SK-N-SH treated with all-trans-retinoic acid at 6 μM for 48 hours (cell line): ENCODE measurements around the gene STARD5.

Source experiments
- ARNTL ChIP-seq: fragments of 450-650 bp; formaldehyde crosslinking; IDR thresholded peaks from 2 replicates; pipeline ENCODE4 v1.5.0; 2020; ENCODE audit warnings: low read depth, mild to moderate bottlenecking, moderate library complexity, borderline replicate concordance
- PATZ1 ChIP-seq: fragments of 250-450 bp; sonication (Bioruptor Pico); IDR thresholded peaks from 2 replicates; pipeline ENCODE4 v1.8.0; 2020; ENCODE audit warnings: mild to moderate bottlenecking, moderate library complexity, borderline replicate concordance
- POU6F1 ChIP-seq: fragments of 250-450 bp; sonication (Bioruptor Pico); IDR thresholded peaks from 2 replicates; pipeline ENCODE4 v1.8.0; 2021; ENCODE audit warnings: low read depth, mild to moderate bottlenecking, moderate library complexity, borderline replicate concordance
- TSHZ2 ChIP-seq: fragments of 250-450 bp; sonication (Bioruptor Pico); IDR thresholded peaks from 2 replicates; pipeline ENCODE4 v1.5.0; 2020; ENCODE audit warnings: mild to moderate bottlenecking, moderate library complexity
- ZFP3 ChIP-seq: fragments of 250-450 bp; sonication (Bioruptor Pico); IDR thresholded peaks from 2 replicates; pipeline ENCODE4 v1.5.0; 2020; ENCODE audit warnings: mild to moderate bottlenecking, moderate library complexity
- ZFP30 ChIP-seq: fragments of 450-650 bp; formaldehyde crosslinking; IDR thresholded peaks from 2 replicates; pipeline ENCODE4 v1.5.0; 2022; ENCODE audit warnings: mild to moderate bottlenecking, moderate library complexity
- ZNF8 ChIP-seq: fragments of 450-650 bp; formaldehyde crosslinking; IDR thresholded peaks from 2 replicates; pipeline ENCODE4 v1.5.0; 2020; ENCODE audit warnings: mild to moderate bottlenecking, moderate library complexity

- no peak for TF ChIP-seq TSHZ2 (CRISPR knock-in tag)
- TF ChIP-seq ZFP30 (CRISPR knock-in tag) = no peak
- no peak for TF ChIP-seq PATZ1
- TF ChIP-seq POU6F1 (CRISPR knock-in tag) = no peak
- no peak for TF ChIP-seq ZFP3 (CRISPR knock-in tag)
- TF ChIP-seq ARNTL (CRISPR knock-in tag) = no peak
- no peak for TF ChIP-seq ZNF8 (CRISPR knock-in tag)
Observed at GRCh38 chr15:81317642-81318017, 6.3 kb downstream of the STARD5 start.
